CD4-positive, alpha-beta T cell treated with Interleukin-4 for 4 hours (primary cell): Measurements from ENCODE around the gene TNFAIP3.

Source experiments
- DNase-seq: peaks from one replicate; pipeline ENCODE4 v3.0.0-alpha.2; 2020

Gene TNFAIP3

GRCh38 chr6:137845460-137845859 is 21.6 kb upstream of the TNFAIP3 start:
- no peak for DNase-seq

- no peak for DNase-seq
Observed at GRCh38 chr6:137846274-137846673, 20.8 kb upstream of the TNFAIP3 start.

GRCh38 chr6:137846772-137847313 is 20.2 kb upstream of the TNFAIP3 start:
- DNase-seq: peak; percentile 27

- DNase-seq: no peak
Observed at GRCh38 chr6:137847748-137848147, 19.3 kb upstream of the TNFAIP3 start.

GRCh38 chr6:137848672-137849071 is 18.4 kb upstream of the TNFAIP3 start:
- DNase-seq: no peak

GRCh38 chr6:137849181-137849980 is 17.7 kb upstream of the TNFAIP3 start:
- DNase-seq: no peak

GRCh38 chr6:137849981-137850714 is 16.9 kb upstream of the TNFAIP3 start:
- DNase-seq: no peak

GRCh38 chr6:137850816-137851602 is 16.1 kb upstream of the TNFAIP3 start:
- DNase-seq: no peak

- no peak for DNase-seq
Observed at GRCh38 chr6:137851669-137852068, 15.4 kb upstream of the TNFAIP3 start.

GRCh38 chr6:137852346-137852745 is 14.7 kb upstream of the TNFAIP3 start:
- no peak for DNase-seq

- DNase-seq: no peak
Observed at GRCh38 chr6:137852811-137853210, 14.2 kb upstream of the TNFAIP3 start.

GRCh38 chr6:137853569-137854213 is 13.4 kb upstream of the TNFAIP3 start:
- DNase-seq: no peak

GRCh38 chr6:137856138-137856898 is 10.7 kb upstream of the TNFAIP3 start:
- no peak for DNase-seq

GRCh38 chr6:137859025-137859424 is 8.0 kb upstream of the TNFAIP3 start:
- no peak for DNase-seq

- DNase-seq: no peak
Observed at GRCh38 chr6:137860394-137861005, 6.6 kb upstream of the TNFAIP3 start.

GRCh38 chr6:137861550-137862337 is 5.3 kb upstream of the TNFAIP3 start:
- no peak for DNase-seq

- DNase-seq: no peak
Observed at GRCh38 chr6:137862419-137863090, 4.5 kb upstream of the TNFAIP3 start.

GRCh38 chr6:137863091-137863797 is 3.8 kb upstream of the TNFAIP3 start:
- no peak for DNase-seq

GRCh38 chr6:137864812-137865508 is 2.1 kb upstream of the TNFAIP3 start:
- DNase-seq: no peak
